Measurements from ENCODE around the gene DMRTB1. TPM values are rescaled to one million over a fixed set of nuclear protein-coding genes. Genes with fewer than 3 reads are reported as not detected.

Gene DMRTB1
- polyA plus RNA-seq, 3 donors = not detected

DNA sequence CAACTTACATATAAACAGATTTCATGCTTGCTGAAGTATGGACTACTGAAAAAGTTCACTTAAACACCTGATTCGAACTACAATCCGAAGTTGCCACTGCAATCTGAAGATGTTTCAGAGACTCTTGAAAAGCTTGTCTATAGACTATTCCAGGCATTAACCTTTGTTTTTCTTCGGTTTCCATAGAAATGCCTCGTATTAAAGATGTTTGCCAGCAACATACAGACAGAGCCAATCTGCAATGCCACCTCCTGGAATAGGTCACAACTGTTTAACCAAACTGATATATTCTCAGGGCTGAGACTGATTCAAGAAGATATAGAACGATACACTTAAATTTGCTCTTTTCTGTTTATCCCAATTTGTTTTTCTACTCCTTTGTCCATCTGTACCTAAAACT lies 28.9 kb upstream of the DMRTB1 start:
- no peaks in the 10 kb centered on the region for H3K4me1 Mint-ChIP-seq
- intact Hi-C loops (cut with micrococcal nuclease) = no loop called here

DNA sequence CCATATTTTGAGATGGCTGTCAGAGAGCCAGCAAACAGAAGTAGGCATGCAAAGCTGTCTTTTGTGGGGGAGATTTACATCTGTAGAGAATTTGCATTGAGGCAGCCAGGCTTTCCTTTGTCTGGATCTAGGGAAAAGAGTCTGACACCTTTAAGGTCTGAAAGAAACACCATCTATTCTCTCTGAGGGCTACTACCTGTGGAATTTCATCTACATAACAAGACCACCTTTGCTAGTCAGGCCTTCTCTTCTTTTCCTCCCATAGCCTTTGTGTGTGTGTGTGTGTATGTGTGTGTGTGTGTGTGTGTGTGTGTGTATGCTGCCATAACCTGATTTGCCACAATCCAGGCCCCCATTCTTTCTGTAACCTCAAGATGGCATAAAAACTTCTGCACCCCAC lies 28.4 kb upstream of the DMRTB1 start:
- TF ChIP-seq, protein P1, sequence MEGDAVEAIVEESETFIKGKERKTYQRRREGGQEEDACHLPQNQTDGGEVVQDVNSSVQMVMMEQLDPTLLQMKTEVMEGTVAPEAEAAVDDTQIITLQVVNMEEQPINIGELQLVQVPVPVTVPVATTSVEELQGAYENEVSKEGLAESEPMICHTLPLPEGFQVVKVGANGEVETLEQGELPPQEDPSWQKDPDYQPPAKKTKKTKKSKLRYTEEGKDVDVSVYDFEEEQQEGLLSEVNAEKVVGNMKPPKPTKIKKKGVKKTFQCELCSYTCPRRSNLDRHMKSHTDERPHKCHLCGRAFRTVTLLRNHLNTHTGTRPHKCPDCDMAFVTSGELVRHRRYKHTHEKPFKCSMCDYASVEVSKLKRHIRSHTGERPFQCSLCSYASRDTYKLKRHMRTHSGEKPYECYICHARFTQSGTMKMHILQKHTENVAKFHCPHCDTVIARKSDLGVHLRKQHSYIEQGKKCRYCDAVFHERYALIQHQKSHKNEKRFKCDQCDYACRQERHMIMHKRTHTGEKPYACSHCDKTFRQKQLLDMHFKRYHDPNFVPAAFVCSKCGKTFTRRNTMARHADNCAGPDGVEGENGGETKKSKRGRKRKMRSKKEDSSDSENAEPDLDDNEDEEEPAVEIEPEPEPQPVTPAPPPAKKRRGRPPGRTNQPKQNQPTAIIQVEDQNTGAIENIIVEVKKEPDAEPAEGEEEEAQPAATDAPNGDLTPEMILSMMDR (IDR thresholded peaks at IDR 0.05) = no peak
- Histone ChIP-seq H3K4me1 (ENCODE audit: control insufficient read depth in 1 of 2, insufficient read depth in 2 of 2, low read length in 2 of 2) (no peaks in the 10 kb centered on the region), H3K4me3 (replicated peaks in 1 of 3; ENCODE audit: low read depth in 2 of 3, low read length in 3 of 3) (no peak overlapping the region), H2AFZ (ENCODE audit: insufficient read depth, low read depth, low read length, poor library complexity, severe bottlenecking) (no peak overlapping the region), H3K36me3 (replicated peaks in 1 of 2; ENCODE audit: control insufficient read depth in 1 of 2, insufficient read depth in 2 of 2, low read length in 2 of 2) (no peaks in the 10 kb centered on the region), H3K9ac (ENCODE audit: insufficient read depth, low read length, poor library complexity, severe bottlenecking) (no peak overlapping the region), H3K27me3 (ENCODE audit: control insufficient read depth in 2 of 2, insufficient read depth in 2 of 2, low read length in 2 of 2) (no peaks in the 10 kb centered on the region), H4K20me1 (ENCODE audit: insufficient read depth, low read length) (no peaks in the 10 kb centered on the region), H3K9me3 (replicated peaks in 1 of 2; ENCODE audit: control insufficient read depth in 1 of 2, insufficient read depth in 1 of 2, low read length in 2 of 2) (no peaks in the 10 kb centered on the region), H3K4me2 (replicated peaks; ENCODE audit: extremely low read depth, low read length, poor library complexity, severe bottlenecking) (no peak overlapping the region), H3K27ac (ENCODE audit: low read depth in 1 of 2, low read length in 2 of 2) (no peak overlapping the region), H3K79me2 (ENCODE audit: insufficient read depth, low read length) (no peaks in the 10 kb centered on the region)
- intact Hi-C loops (cut with micrococcal nuclease) = no loop called here
- no peaks in the 10 kb centered on the region for H3K36me3 Mint-ChIP-seq
- H3K4me3 Mint-ChIP-seq = no peak overlapping the region
- DNase-seq = no peak
- H3K9me3 Mint-ChIP-seq = peaks cover 2 to 7% (median 4%) of the 10 kb centered on the region in 7 donors
- H3K4me1 Mint-ChIP-seq = no peaks in the 10 kb centered on the region
- H3K27me3 Mint-ChIP-seq (ENCODE audit: low read depth in 3 of 3) = peaks cover 3 to 14% (median 5%) of the 10 kb centered on the region in 3 donors
- H3K27ac Mint-ChIP-seq = peak overlapping the region in 1 of 7 donors; percentile 27

More for the DNA sequence above, 28.9 kb upstream of the DMRTB1 start:
- H3K4me3 ChIP-seq (replicated peaks in 1 of 3; ENCODE audit: low read depth in 2 of 3, low read length in 3 of 3) = no peak overlapping the region
- TF ChIP-seq, protein P1 (IDR thresholded peaks at IDR 0.05) = no peak
- no peaks in the 10 kb centered on the region for H3K4me1 ChIP-seq (ENCODE audit: control insufficient read depth in 1 of 2, insufficient read depth in 2 of 2, low read length in 2 of 2)
- H3K4me2 ChIP-seq (replicated peaks; ENCODE audit: extremely low read depth, low read length, poor library complexity, severe bottlenecking) = no peak overlapping the region
- Mint-ChIP-seq H3K27ac (no peak overlapping the region), H3K4me3 (no peak overlapping the region), H3K36me3 (no peaks in the 10 kb centered on the region), H3K9me3 (peaks cover 2 to 7% (median 4%) of the 10 kb centered on the region in 7 donors), H3K27me3 (ENCODE audit: low read depth in 3 of 3) (peaks cover 3 to 10% (median 5%) of the 10 kb centered on the region in 3 donors)
- H2AFZ ChIP-seq (ENCODE audit: insufficient read depth, low read depth, low read length, poor library complexity, severe bottlenecking) = no peak overlapping the region
- H3K79me2 ChIP-seq (ENCODE audit: insufficient read depth, low read length) = no peaks in the 10 kb centered on the region
- no peak overlapping the region for H3K9ac ChIP-seq (ENCODE audit: insufficient read depth, low read length, poor library complexity, severe bottlenecking)
- H3K36me3 ChIP-seq (replicated peaks in 1 of 2; ENCODE audit: control insufficient read depth in 1 of 2, insufficient read depth in 2 of 2, low read length in 2 of 2) = no peaks in the 10 kb centered on the region
- H3K27ac ChIP-seq (ENCODE audit: low read depth in 1 of 2, low read length in 2 of 2) = no peak overlapping the region
- H4K20me1 ChIP-seq (ENCODE audit: insufficient read depth, low read length) = no peaks in the 10 kb centered on the region
- no peaks in the 10 kb centered on the region for H3K9me3 ChIP-seq (replicated peaks in 1 of 2; ENCODE audit: control insufficient read depth in 1 of 2, insufficient read depth in 1 of 2, low read length in 2 of 2)
- WGBS (ENCODE audit: insufficient coverage) = 91% methylated on average over 4 of the region's 5 CpGs
- no peak for DNase-seq
- H3K27me3 ChIP-seq (ENCODE audit: control insufficient read depth in 2 of 2, insufficient read depth in 2 of 2, low read length in 2 of 2) = no peaks in the 10 kb centered on the region
